ENCODE results near the gene PCSK1.

The PCSK1 gene

GRCh38 chr5:96433066-96433447, at the start of gene PCSK1:
PCSK1 (minus strand) TSS chr5:96433248; CDS start chr5:96433042, 206 bp downstream.
- DNase-seq (ENCODE audit: low read depth): no peak

GRCh38 chr5:96481867-96482266, 48.8 kb upstream of the PCSK1 start:
- DNase-seq (ENCODE audit: low read depth): no peak

GRCh38 chr5:96481009-96481786, 48.1 kb upstream of the PCSK1 start:
- no peak for DNase-seq (ENCODE audit: low read depth)

- no peak for DNase-seq (ENCODE audit: low read depth)
Observed at GRCh38 chr5:96478983-96479382, 45.9 kb upstream of the PCSK1 start.

- DNase-seq (ENCODE audit: low read depth): no peak
Observed at GRCh38 chr5:96476654-96477053, 43.6 kb upstream of the PCSK1 start.

GRCh38 chr5:96474073-96474472, 41.0 kb upstream of the PCSK1 start:
- no peak for DNase-seq (ENCODE audit: low read depth)

- DNase-seq (ENCODE audit: low read depth): no peak
Observed at GRCh38 chr5:96473155-96473554, 40.1 kb upstream of the PCSK1 start.

GRCh38 chr5:96470785-96471184, 37.7 kb upstream of the PCSK1 start:
- no peak for DNase-seq (ENCODE audit: low read depth)

GRCh38 chr5:96468956-96469355, 35.9 kb upstream of the PCSK1 start:
- no peak for DNase-seq (ENCODE audit: low read depth)

- no peak for DNase-seq (ENCODE audit: low read depth)
Observed at GRCh38 chr5:96463091-96463490, 30.0 kb upstream of the PCSK1 start.

GRCh38 chr5:96459313-96460121, 26.5 kb upstream of the PCSK1 start:
- DNase-seq (ENCODE audit: low read depth): no peak

GRCh38 chr5:96458176-96458575, 25.1 kb upstream of the PCSK1 start:
- DNase-seq (ENCODE audit: low read depth): no peak

- no peak for DNase-seq (ENCODE audit: low read depth)
Observed at GRCh38 chr5:96455789-96456188, 22.7 kb upstream of the PCSK1 start.

- DNase-seq (ENCODE audit: low read depth): no peak
Observed at GRCh38 chr5:96453394-96453793, 20.3 kb upstream of the PCSK1 start.

- no peak for DNase-seq (ENCODE audit: low read depth)
Observed at GRCh38 chr5:96447949-96448348, 14.9 kb upstream of the PCSK1 start.

- no peak for DNase-seq (ENCODE audit: low read depth)
Observed at GRCh38 chr5:96440185-96440538, 7.1 kb upstream of the PCSK1 start.

GRCh38 chr5:96439477-96440184, 6.6 kb upstream of the PCSK1 start:
- DNase-seq (ENCODE audit: low read depth): no peak

- peak; percentile 3 for DNase-seq (ENCODE audit: low read depth)
Observed at GRCh38 chr5:96434201-96434645, 1.2 kb upstream of the PCSK1 start.

GRCh38 chr5:96432216-96433065, 607 bp downstream of the PCSK1 start:
- no peak for DNase-seq (ENCODE audit: low read depth)

GRCh38 chr5:96431376-96432187, 1.5 kb downstream of the PCSK1 start:
- DNase-seq (ENCODE audit: low read depth): no peak

GRCh38 chr5:96427824-96428223, 5.2 kb downstream of the PCSK1 start:
- DNase-seq (ENCODE audit: low read depth): no peak

Data from activated T-helper 9 cell treated with anti-CD3 and anti-CD28 coated beads, Interleukin-2, amount 50 U/mL, for 16 hours (primary cell).